Osteoblast (primary cell): ENCODE data around the gene ACBD4. TPM values are rescaled to one million over a fixed set of nuclear protein-coding genes. Genes with fewer than 3 reads are reported as not detected.

Source experiments
- DNase-seq: peaks from one replicate; pipeline ENCODE4 v3.0.0; 2011; ENCODE audit warnings: low spot score, mixed read lengths; ENCODE audit not compliant: insufficient read length; ENCODE audit errors: missing footprints
- H2AFZ ChIP-seq: 2 replicates; pipeline ENCODE4 v1.6.0; 2011; ENCODE audit warnings: mild to moderate bottlenecking, low read length
- H3K27ac ChIP-seq: 2 replicates; pipeline ENCODE4 v1.5.1; 2011; ENCODE audit warnings: mild to moderate bottlenecking, low read depth, low read length, moderate library complexity
- H3K27me3 ChIP-seq: 2 replicates; pipeline ENCODE4 v1.6.0; 2012; ENCODE audit warnings: mild to moderate bottlenecking, control low read depth, inconsistent platforms, low read length, moderate library complexity; ENCODE audit not compliant: insufficient read depth
- H3K36me3 ChIP-seq: 2 replicates; pipeline ENCODE4 v1.5.1; 2011; ENCODE audit warnings: mild to moderate bottlenecking, low read length, control low read depth, moderate library complexity; ENCODE audit not compliant: insufficient read depth
- H3K4me1 ChIP-seq: 2 replicates; pipeline ENCODE4 v1.5.1; 2011; ENCODE audit warnings: mild to moderate bottlenecking, low read length, control low read depth, moderate library complexity; ENCODE audit not compliant: insufficient read depth
- H3K4me2 ChIP-seq: 2 replicates; pipeline ENCODE4 v1.6.0; 2011; ENCODE audit warnings: mild to moderate bottlenecking, low read length; ENCODE audit not compliant: insufficient read depth
- H3K4me3 ChIP-seq: fragments of 200-600 bp; sonication (generic); 3 replicates; pipeline ENCODE4 v1.5.1; 2012; ENCODE audit warnings: mild to moderate bottlenecking, low read length, inconsistent platforms; ENCODE audit not compliant: insufficient read depth
- H3K79me2 ChIP-seq: 2 replicates; pipeline ENCODE4 v1.6.0; 2012; ENCODE audit warnings: mild to moderate bottlenecking, low read length, control low read depth, inconsistent platforms; ENCODE audit not compliant: insufficient read depth
- H3K9me3 ChIP-seq: 2 replicates; pipeline ENCODE4 v1.5.1; 2011; ENCODE audit warnings: low read depth, low read length, control low read depth
- H4K20me1 ChIP-seq: 2 replicates; pipeline ENCODE4 v1.6.0; 2012; ENCODE audit warnings: mild to moderate bottlenecking, low read length, control low read depth; ENCODE audit not compliant: insufficient read depth
- CTCF ChIP-seq: IDR thresholded peaks from 2 replicates; pipeline ENCODE4 v1.5.1; 2011; ENCODE audit warnings: mild to moderate bottlenecking, low read depth, low read length, moderate library complexity; ENCODE audit errors: extremely low read depth
- total RNA-seq: library from RNA; depleted of rRNA; stranded (reverse); fragments of >200 nt; gene quantifications from 2 replicates; pipeline ENCODE4 v1.2.3, GENCODE V29; 2012

The ACBD4 gene
- total RNA-seq, 1 donor: 4.7 TPM

GRCh38 chr17:45117334-45117733 lies 18.2 kb upstream of the ACBD4 start:
- no peaks in the 10 kb centered on the region for H3K36me3 ChIP-seq
- no peak for TF ChIP-seq CTCF
- H4K20me1 ChIP-seq: no peaks in the 10 kb centered on the region
- DNase-seq: peak; percentile 66
- no peak overlapping the region for H3K4me2 ChIP-seq
- H3K9me3 ChIP-seq: no peaks in the 10 kb centered on the region
- no peaks in the 10 kb centered on the region for H3K4me1 ChIP-seq
- H3K27me3 ChIP-seq: no peaks in the 10 kb centered on the region
- no peak overlapping the region for H3K27ac ChIP-seq
- no peaks in the 10 kb centered on the region for H3K79me2 ChIP-seq
- H3K4me3 ChIP-seq: no peak overlapping the region
- H2AFZ ChIP-seq: no peak overlapping the region

- H4K20me1 ChIP-seq: no peaks in the 10 kb centered on the region
- no peak overlapping the region for H2AFZ ChIP-seq
- no peak overlapping the region for H3K27ac ChIP-seq
- no peaks in the 10 kb centered on the region for H3K4me1 ChIP-seq
- TF ChIP-seq CTCF: no peak
- DNase-seq: peak; percentile 84
- no peaks in the 10 kb centered on the region for H3K27me3 ChIP-seq
- no peak overlapping the region for H3K4me3 ChIP-seq
- H3K9me3 ChIP-seq: no peaks in the 10 kb centered on the region
- no peak overlapping the region for H3K4me2 ChIP-seq
- H3K36me3 ChIP-seq: no peaks in the 10 kb centered on the region
- no peaks in the 10 kb centered on the region for H3K79me2 ChIP-seq
Observed at GRCh38 chr17:45117848-45118646, 17.4 kb upstream of the ACBD4 start.

GRCh38 chr17:45118691-45119090 lies 16.8 kb upstream of the ACBD4 start:
- H3K79me2 ChIP-seq: peaks cover 4% of the 10 kb centered on the region
- no peak overlapping the region for H3K4me2 ChIP-seq
- no peak overlapping the region for H3K4me3 ChIP-seq
- peaks cover 2% of the 10 kb centered on the region for H3K4me1 ChIP-seq
- no peak overlapping the region for H3K27ac ChIP-seq
- peak; percentile 71 for DNase-seq
- H3K27me3 ChIP-seq: no peaks in the 10 kb centered on the region
- no peaks in the 10 kb centered on the region for H3K9me3 ChIP-seq
- no peak for TF ChIP-seq CTCF
- no peaks in the 10 kb centered on the region for H3K36me3 ChIP-seq
- H2AFZ ChIP-seq: no peak overlapping the region
- H4K20me1 ChIP-seq: no peaks in the 10 kb centered on the region

GRCh38 chr17:45119964-45120363 lies 15.5 kb upstream of the ACBD4 start:
- Histone ChIP-seq H3K79me2 (peaks cover 10% of the 10 kb centered on the region), H3K27ac (no peak overlapping the region), H4K20me1 (no peaks in the 10 kb centered on the region), H3K36me3 (no peaks in the 10 kb centered on the region), H3K4me3 (no peak overlapping the region), H3K4me1 (peaks cover 13% of the 10 kb centered on the region), H3K27me3 (no peaks in the 10 kb centered on the region), H2AFZ (no peak overlapping the region), H3K9me3 (no peaks in the 10 kb centered on the region), H3K4me2 (no peak overlapping the region)
- no peak for TF ChIP-seq CTCF
- DNase-seq: peak; percentile 87
